ENCODE measurements around the gene IL12RB2. TPM values are rescaled to one million over a fixed set of nuclear protein-coding genes. Genes with fewer than 3 reads are reported as not detected.
"Not testable (repeated sequence)": the region's sequence is repeated elsewhere in the genome, so short reads cannot be mapped to it uniquely, and the experiment has no call there.

IL12RB2 gene
- total and polyA plus RNA-seq, 2 donors from 2014 or later: 0.26 to 1.5 TPM

DNA sequence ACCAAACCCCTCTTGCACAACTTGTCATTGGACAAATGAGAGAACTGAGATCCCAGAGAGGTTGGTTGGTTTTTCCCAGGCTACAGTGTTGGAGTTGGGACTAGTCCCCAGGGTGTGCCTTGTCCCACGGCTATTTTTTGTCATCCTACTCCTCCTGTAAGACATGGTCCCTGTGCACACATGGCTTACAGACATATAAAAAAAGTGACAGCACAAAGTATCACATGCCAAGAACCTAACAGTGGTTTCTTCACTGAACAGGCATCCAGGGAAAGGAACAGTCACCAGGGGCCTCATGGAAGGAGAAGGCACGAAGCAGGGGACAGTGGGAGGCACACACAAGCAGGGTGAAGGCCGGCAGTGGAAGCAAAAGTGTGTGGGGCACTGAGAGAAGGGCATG lies 86.1 kb downstream of the IL12RB2 start:
- H3K36me3 ChIP-seq (ENCODE audit: control insufficient read depth in 2 of 3, insufficient read depth in 3 of 3, low read length in 3 of 3): no peaks in the 10 kb centered on the region
- no peak overlapping the region for H3K4me3 ChIP-seq (ENCODE audit: low read length in 3 of 3)
- H3K27ac ChIP-seq (ENCODE audit: low read depth in 2 of 2, low read length in 2 of 2): no peak overlapping the region
- no peak overlapping the region for H3K9ac ChIP-seq (ENCODE audit: low read length in 3 of 3)
- H3K4me1 ChIP-seq (ENCODE audit: control insufficient read depth in 2 of 3, insufficient read depth in 2 of 3, low read depth in 1 of 3, low read length in 3 of 3): no peaks in the 10 kb centered on the region
- intact Hi-C loops (cut with DNase I): no loop called here
- FAIRE-seq (no peak), DNase-seq (no peak)
- H3K9me3 ChIP-seq (ENCODE audit: control insufficient read depth in 2 of 3, insufficient read depth in 1 of 3, low read length in 3 of 3): no peaks in the 10 kb centered on the region
- TF ChIP-seq, protein P1, sequence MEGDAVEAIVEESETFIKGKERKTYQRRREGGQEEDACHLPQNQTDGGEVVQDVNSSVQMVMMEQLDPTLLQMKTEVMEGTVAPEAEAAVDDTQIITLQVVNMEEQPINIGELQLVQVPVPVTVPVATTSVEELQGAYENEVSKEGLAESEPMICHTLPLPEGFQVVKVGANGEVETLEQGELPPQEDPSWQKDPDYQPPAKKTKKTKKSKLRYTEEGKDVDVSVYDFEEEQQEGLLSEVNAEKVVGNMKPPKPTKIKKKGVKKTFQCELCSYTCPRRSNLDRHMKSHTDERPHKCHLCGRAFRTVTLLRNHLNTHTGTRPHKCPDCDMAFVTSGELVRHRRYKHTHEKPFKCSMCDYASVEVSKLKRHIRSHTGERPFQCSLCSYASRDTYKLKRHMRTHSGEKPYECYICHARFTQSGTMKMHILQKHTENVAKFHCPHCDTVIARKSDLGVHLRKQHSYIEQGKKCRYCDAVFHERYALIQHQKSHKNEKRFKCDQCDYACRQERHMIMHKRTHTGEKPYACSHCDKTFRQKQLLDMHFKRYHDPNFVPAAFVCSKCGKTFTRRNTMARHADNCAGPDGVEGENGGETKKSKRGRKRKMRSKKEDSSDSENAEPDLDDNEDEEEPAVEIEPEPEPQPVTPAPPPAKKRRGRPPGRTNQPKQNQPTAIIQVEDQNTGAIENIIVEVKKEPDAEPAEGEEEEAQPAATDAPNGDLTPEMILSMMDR (IDR thresholded peaks at IDR 0.05; ENCODE audit: borderline replicate concordance, extremely low read depth, insufficient read depth): no peak
- no peaks in the 10 kb centered on the region for H3K27me3 ChIP-seq (ENCODE audit: control insufficient read depth, insufficient read depth, low read length)

DNA sequence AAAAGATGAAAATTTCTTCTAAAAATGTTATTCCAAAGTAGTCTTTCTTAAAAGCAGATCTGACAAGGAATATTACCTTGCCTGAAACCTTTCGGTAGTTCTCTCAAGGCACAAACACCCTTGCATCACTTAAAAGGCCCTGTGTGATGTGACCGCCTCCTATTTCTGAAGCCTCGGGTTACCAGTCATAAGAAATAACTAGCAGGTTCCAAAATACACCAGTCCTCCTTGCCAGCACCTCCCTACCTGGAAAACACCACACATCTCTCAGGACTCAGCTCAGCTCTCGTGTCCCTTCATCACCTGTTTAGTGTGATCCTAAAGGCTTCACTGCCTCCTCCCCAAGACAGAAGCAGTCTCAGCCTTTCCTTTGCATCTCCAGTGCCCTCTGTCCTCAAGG lies 86.9 kb downstream of the IL12RB2 start:
- no peak overlapping the region for H3K4me3 ChIP-seq (ENCODE audit: low read length in 3 of 3)
- DNase-seq (no peak), FAIRE-seq (no peak)
- H3K27me3 ChIP-seq (ENCODE audit: control insufficient read depth, insufficient read depth, low read length): no peaks in the 10 kb centered on the region
- H3K36me3 ChIP-seq (ENCODE audit: control insufficient read depth in 2 of 3, insufficient read depth in 3 of 3, low read length in 3 of 3): no peaks in the 10 kb centered on the region
- TF ChIP-seq, protein P1 (IDR thresholded peaks at IDR 0.05; ENCODE audit: borderline replicate concordance, extremely low read depth, insufficient read depth): no peak
- H3K9me3 ChIP-seq (ENCODE audit: control insufficient read depth in 2 of 3, insufficient read depth in 1 of 3, low read length in 3 of 3): no peaks in the 10 kb centered on the region
- intact Hi-C loops (cut with DNase I): no loop called here
- H3K9ac ChIP-seq (ENCODE audit: low read length in 3 of 3): no peak overlapping the region
- H3K4me1 ChIP-seq (ENCODE audit: control insufficient read depth in 2 of 3, insufficient read depth in 2 of 3, low read depth in 1 of 3, low read length in 3 of 3): no peaks in the 10 kb centered on the region
- no peak overlapping the region for H3K27ac ChIP-seq (ENCODE audit: low read depth in 2 of 2, low read length in 2 of 2)

DNA sequence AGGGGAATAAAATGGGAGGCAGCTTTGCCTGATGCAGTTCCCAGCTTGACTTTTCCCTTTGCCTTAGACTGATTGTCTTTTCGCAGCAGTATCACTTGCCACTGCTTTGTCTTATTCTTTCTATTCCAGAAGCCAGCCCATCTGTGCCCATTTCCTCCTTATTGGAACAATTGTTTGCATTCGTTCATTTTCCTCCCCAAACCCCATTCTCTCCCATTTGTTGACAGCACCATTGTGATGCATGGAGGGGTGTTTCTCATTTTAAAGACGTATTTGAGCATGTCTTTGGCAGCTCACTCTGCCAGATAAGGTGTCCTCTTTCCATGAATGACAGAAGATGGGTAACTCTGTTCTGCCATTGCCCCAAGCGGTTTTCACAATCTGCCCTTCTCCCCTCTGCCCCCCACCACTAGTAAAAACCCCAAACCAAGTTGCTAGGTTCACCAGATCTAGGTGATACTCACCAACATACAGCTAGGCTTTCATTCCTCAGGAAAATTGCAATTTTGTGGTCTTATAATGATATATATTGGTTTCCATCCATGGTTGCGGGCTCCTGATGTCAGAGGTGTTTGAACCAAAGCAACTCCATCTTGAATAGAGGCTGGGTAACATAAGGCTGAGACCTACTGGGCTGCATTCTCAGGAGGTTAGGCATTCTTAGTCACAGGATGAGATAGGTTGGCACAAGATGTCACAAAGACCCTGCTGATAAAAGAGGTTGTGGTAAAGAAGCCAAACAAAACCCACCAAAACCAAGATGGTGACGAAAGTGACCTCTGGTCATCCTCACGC lies 91.7 kb downstream of the IL12RB2 start:
- intact Hi-C loops (cut with DNase I): no loop called here
- TF ChIP-seq, protein P1 (IDR thresholded peaks at IDR 0.05; ENCODE audit: borderline replicate concordance, extremely low read depth, insufficient read depth): no peak
- FAIRE-seq: no peak
- Histone ChIP-seq H3K4me3 (ENCODE audit: low read length in 3 of 3) (no peak overlapping the region), H3K4me1 (ENCODE audit: control insufficient read depth in 2 of 3, insufficient read depth in 2 of 3, low read depth in 1 of 3, low read length in 3 of 3) (no peaks in the 10 kb centered on the region), H3K27me3 (ENCODE audit: control insufficient read depth, insufficient read depth, low read length) (no peaks in the 10 kb centered on the region), H3K36me3 (ENCODE audit: control insufficient read depth in 2 of 3, insufficient read depth in 3 of 3, low read length in 3 of 3) (no peaks in the 10 kb centered on the region), H3K27ac (ENCODE audit: low read depth in 2 of 2, low read length in 2 of 2) (no peak overlapping the region), H3K9me3 (ENCODE audit: control insufficient read depth in 2 of 3, insufficient read depth in 1 of 3, low read length in 3 of 3) (no peaks in the 10 kb centered on the region), H3K9ac (ENCODE audit: low read length in 3 of 3) (no peak overlapping the region)
- DNase-seq: no peak

DNA sequence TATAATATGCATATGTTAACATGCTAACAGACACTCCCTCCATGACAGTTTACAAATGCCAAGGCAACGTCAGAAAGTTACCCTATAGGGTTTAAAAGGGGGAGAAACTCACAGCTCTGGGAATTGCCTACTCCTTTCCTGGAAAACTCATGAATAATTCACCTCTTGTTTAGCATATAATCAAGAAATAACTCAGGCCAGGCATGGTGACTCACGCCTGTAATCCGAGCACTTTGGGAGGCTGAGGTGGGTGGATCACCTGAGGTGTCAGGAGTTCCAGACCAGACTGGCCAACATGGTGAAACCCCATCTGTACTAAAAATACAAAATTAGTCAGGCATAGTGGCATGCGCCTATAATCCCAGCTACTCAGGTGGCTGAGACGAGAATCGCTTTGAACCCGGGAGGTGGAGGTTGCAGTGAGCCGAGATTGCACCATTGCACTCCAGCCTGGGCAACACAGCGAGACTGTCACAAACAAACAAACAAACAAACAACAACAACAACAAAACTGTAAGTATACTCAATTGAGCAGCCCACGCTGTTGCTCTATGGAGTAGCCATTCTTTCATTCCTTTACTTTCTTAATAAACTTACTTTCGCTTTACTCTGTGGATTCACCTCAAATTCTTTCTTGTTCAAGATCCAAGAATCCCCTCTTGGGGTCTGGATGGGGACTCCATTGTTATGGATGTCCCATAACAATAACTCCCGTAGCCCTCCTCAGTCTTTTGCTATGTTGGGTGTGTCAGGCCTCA lies 92.5 kb downstream of the IL12RB2 start:
- H3K9ac ChIP-seq (ENCODE audit: low read length in 3 of 3); FAIRE-seq; H3K4me1 ChIP-seq (ENCODE audit: control insufficient read depth in 2 of 3, insufficient read depth in 2 of 3, low read depth in 1 of 3, low read length in 3 of 3); H3K36me3 ChIP-seq (ENCODE audit: control insufficient read depth in 2 of 3, insufficient read depth in 3 of 3, low read length in 3 of 3); H3K9me3 ChIP-seq (ENCODE audit: control insufficient read depth in 2 of 3, insufficient read depth in 1 of 3, low read length in 3 of 3); intact Hi-C loops (cut with DNase I); DNase-seq; H3K4me3 ChIP-seq (ENCODE audit: low read length in 3 of 3); H3K27ac ChIP-seq (ENCODE audit: low read depth in 2 of 2, low read length in 2 of 2); H3K27me3 ChIP-seq (ENCODE audit: control insufficient read depth, insufficient read depth, low read length): not testable (repeated sequence)

Data from kidney (tissue), 14 donors.